Measurements from ENCODE around the gene CSMD2.

DNA sequence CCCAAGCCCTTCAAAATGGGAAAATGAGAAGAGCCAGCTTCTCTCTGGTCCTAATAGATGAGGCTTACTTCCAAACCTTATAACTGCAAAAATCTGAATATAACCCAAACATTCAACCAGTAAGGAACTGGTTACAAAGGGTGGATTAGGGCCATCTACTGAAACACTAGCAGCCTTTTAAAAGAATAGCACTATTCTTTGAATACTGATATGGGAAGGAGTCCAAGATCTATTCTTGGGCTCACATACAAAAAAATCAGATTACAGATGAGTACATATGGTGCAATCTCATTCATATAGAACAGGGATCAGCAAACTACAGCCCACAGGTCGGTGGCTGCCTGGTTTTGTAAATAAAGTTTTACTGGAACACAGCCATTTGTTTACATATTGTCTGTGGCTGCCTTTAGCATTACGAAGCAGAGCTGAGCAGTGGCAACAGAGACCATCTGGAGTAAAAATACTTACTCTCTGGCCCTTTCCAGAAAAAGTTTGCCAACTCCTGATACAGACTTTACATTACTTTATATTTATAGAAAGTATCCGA, 524.8 kb downstream of the CSMD2 start:
- TF ChIP-seq POLR2AphosphoS5 (IDR thresholded peaks at IDR 0.05; ENCODE audit: low read depth, low read length) (no peak), POLR2A (IDR thresholded peaks at IDR 0.05; ENCODE audit: low read depth, low read length) (no peak), TAF1 (IDR thresholded peaks at IDR 0.05; ENCODE audit: borderline replicate concordance, low read depth, low read length) (no peak)

Measured in GM12892 (cell line).